Measurements from ENCODE around the gene SHISA9.

Gene SHISA9

GRCh38 chr16:12992066-12992465 lies 90.7 kb downstream of the SHISA9 start:
- no peak overlapping the region for H2AFZ ChIP-seq (ENCODE audit: low read depth, low read length)

GRCh38 chr16:12994402-12994801 lies 93.0 kb downstream of the SHISA9 start:
- H3K18ac ChIP-seq (ENCODE audit: low read depth in 1 of 2, low read length in 2 of 2) = no peak overlapping the region
- H3K9ac ChIP-seq (ENCODE audit: low read length) = no peak overlapping the region
- H2BK120ac ChIP-seq (ENCODE audit: low read depth, low read length) = no peak overlapping the region
- H3K4me2 ChIP-seq (ENCODE audit: low read length, poor library complexity, severe bottlenecking) = no peak overlapping the region
- 64% methylated on average over 4 of the region's 4 CpGs for WGBS
- no peak overlapping the region for H3K4me3 ChIP-seq (ENCODE audit: insufficient read depth in 1 of 2, low read depth in 1 of 2, low read length in 2 of 2)
- no peak overlapping the region for H2AK5ac ChIP-seq (ENCODE audit: low read length, severe bottlenecking)
- no peaks in the 10 kb centered on the region for H3K36me3 ChIP-seq (ENCODE audit: control insufficient read depth in 1 of 2, insufficient read depth in 2 of 2, low read depth in 1 of 2, low read length in 2 of 2)
- no peak overlapping the region for H3K27ac ChIP-seq (ENCODE audit: low read length, poor library complexity, severe bottlenecking)
- no peak overlapping the region for H2BK5ac ChIP-seq (ENCODE audit: low read depth, low read length, poor library complexity, severe bottlenecking)
- H3K4ac ChIP-seq (ENCODE audit: low read depth in 1 of 2, low read length in 2 of 2) = no peak overlapping the region
- no peak overlapping the region for H2AFZ ChIP-seq (ENCODE audit: low read depth, low read length)
- no peak overlapping the region for H3K14ac ChIP-seq (ENCODE audit: low read length in 2 of 2)
- H2BK15ac ChIP-seq (ENCODE audit: low read depth, poor library complexity, severe bottlenecking) = no peak overlapping the region
- H3K79me1 ChIP-seq (replicated peaks; ENCODE audit: low read length, poor library complexity, severe bottlenecking) = no peaks in the 10 kb centered on the region
- no peak overlapping the region for H3K23ac ChIP-seq (ENCODE audit: low read length in 2 of 2)
- no peak overlapping the region for H4K8ac ChIP-seq (ENCODE audit: low read length)
- H3K4me1 ChIP-seq (ENCODE audit: control insufficient read depth, insufficient read depth, low read depth, low read length) = no peaks in the 10 kb centered on the region
- DNase-seq = no peak
- H3K27me3 ChIP-seq (ENCODE audit: control insufficient read depth in 1 of 2, insufficient read depth in 1 of 2, low read length in 2 of 2) = no peaks in the 10 kb centered on the region
- no peak overlapping the region for H4K91ac ChIP-seq (ENCODE audit: low read length)
- H2BK12ac ChIP-seq (ENCODE audit: low read length in 2 of 2) = no peak overlapping the region
- H3K9me3 ChIP-seq (ENCODE audit: control insufficient read depth, low read length) = peaks cover 3% of the 10 kb centered on the region

More at GRCh38 chr16:12992066-12992465, 90.7 kb downstream of the SHISA9 start:
- peaks cover 3% of the 10 kb centered on the region for H3K9me3 ChIP-seq (ENCODE audit: control insufficient read depth, low read length)
- no peak overlapping the region for H3K18ac ChIP-seq (ENCODE audit: low read depth in 1 of 2, low read length in 2 of 2)
- no peak overlapping the region for H4K8ac ChIP-seq (ENCODE audit: low read length)
- WGBS = 88% methylated on average over 5 of the region's 5 CpGs
- H3K9ac ChIP-seq (ENCODE audit: low read length) = no peak overlapping the region
- no peaks in the 10 kb centered on the region for H3K27me3 ChIP-seq (ENCODE audit: control insufficient read depth in 1 of 2, insufficient read depth in 1 of 2, low read length in 2 of 2)
- no peak overlapping the region for H2BK15ac ChIP-seq (ENCODE audit: low read depth, poor library complexity, severe bottlenecking)
- no peak overlapping the region for H3K23ac ChIP-seq (ENCODE audit: low read length in 2 of 2)
- no peak overlapping the region for H2BK5ac ChIP-seq (ENCODE audit: low read depth, low read length, poor library complexity, severe bottlenecking)
- no peak overlapping the region for H2BK120ac ChIP-seq (ENCODE audit: low read depth, low read length)
- no peaks in the 10 kb centered on the region for H3K36me3 ChIP-seq (ENCODE audit: control insufficient read depth in 1 of 2, insufficient read depth in 2 of 2, low read depth in 1 of 2, low read length in 2 of 2)
- no peaks in the 10 kb centered on the region for H3K4me1 ChIP-seq (ENCODE audit: control insufficient read depth, insufficient read depth, low read depth, low read length)
- H4K91ac ChIP-seq (ENCODE audit: low read length) = no peak overlapping the region
- no peak overlapping the region for H3K4me3 ChIP-seq (ENCODE audit: insufficient read depth in 1 of 2, low read depth in 1 of 2, low read length in 2 of 2)
- H3K79me1 ChIP-seq (replicated peaks; ENCODE audit: low read length, poor library complexity, severe bottlenecking) = no peaks in the 10 kb centered on the region
- no peak overlapping the region for H2BK12ac ChIP-seq (ENCODE audit: low read length in 2 of 2)
- H3K14ac ChIP-seq (ENCODE audit: low read length in 2 of 2) = no peak overlapping the region
- DNase-seq = no peak
- no peak overlapping the region for H3K4ac ChIP-seq (ENCODE audit: low read depth in 1 of 2, low read length in 2 of 2)
- no peak overlapping the region for H3K27ac ChIP-seq (ENCODE audit: low read length, poor library complexity, severe bottlenecking)
- no peak overlapping the region for H2AK5ac ChIP-seq (ENCODE audit: low read length, severe bottlenecking)
- no peak overlapping the region for H3K4me2 ChIP-seq (ENCODE audit: low read length, poor library complexity, severe bottlenecking)

DNA sequence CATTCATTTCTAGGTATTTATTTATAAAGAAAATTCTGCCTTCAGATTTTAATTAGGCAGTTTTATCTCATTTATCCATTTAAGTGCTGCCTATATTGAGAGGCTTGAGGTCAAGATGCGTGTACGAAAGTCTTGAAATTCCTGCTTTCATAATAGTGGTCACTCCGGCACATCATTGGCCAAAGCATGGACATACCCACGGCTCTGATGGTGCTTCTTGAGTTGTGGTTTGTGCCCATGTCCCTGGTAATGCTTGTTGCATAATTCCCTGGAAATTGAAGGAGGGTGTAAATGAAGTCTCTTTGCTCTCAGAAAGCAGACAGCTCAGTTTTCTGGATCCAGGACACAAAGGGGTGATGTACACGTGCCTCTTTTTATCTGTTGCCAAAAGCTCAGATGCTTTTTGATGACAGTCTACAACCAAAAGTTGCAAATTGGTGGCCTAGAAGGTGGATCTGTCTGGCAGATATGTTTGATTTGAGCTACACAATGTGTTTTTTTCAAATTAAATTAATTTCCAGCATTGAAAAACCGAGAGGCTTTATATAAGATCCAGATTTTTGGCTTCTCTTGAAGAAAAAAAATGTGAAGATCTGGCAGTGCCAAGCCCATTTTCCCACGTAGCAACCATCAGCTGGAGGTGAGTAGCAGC lies 94.4 kb downstream of the SHISA9 start:
- H3K9me3 ChIP-seq (ENCODE audit: control insufficient read depth, low read length) = peaks cover 7% of the 10 kb centered on the region
- H2BK12ac ChIP-seq (ENCODE audit: low read length in 2 of 2) = no peak overlapping the region
- H3K27ac ChIP-seq (ENCODE audit: low read length, poor library complexity, severe bottlenecking) = no peak overlapping the region
- no peak overlapping the region for H3K4me2 ChIP-seq (ENCODE audit: low read length, poor library complexity, severe bottlenecking)
- H3K9ac ChIP-seq (ENCODE audit: low read length) = no peak overlapping the region
- H3K18ac ChIP-seq (ENCODE audit: low read depth in 1 of 2, low read length in 2 of 2) = no peak overlapping the region
- no peak overlapping the region for H4K8ac ChIP-seq (ENCODE audit: low read length)
- H3K27me3 ChIP-seq (ENCODE audit: control insufficient read depth in 1 of 2, insufficient read depth in 1 of 2, low read length in 2 of 2) = no peaks in the 10 kb centered on the region
- H2AFZ ChIP-seq (ENCODE audit: low read depth, low read length) = no peak overlapping the region
- no peak overlapping the region for H4K91ac ChIP-seq (ENCODE audit: low read length)
- 56% methylated on average over 7 of the region's 7 CpGs for WGBS
- no peak overlapping the region for H3K4me3 ChIP-seq (ENCODE audit: insufficient read depth in 1 of 2, low read depth in 1 of 2, low read length in 2 of 2)
- no peak overlapping the region for H3K4ac ChIP-seq (ENCODE audit: low read depth in 1 of 2, low read length in 2 of 2)
- no peak overlapping the region for H3K23ac ChIP-seq (ENCODE audit: low read length in 2 of 2)
- no peak overlapping the region for H2BK5ac ChIP-seq (ENCODE audit: low read depth, low read length, poor library complexity, severe bottlenecking)
- H3K4me1 ChIP-seq (ENCODE audit: control insufficient read depth, insufficient read depth, low read depth, low read length) = no peaks in the 10 kb centered on the region
- no peak overlapping the region for H3K14ac ChIP-seq (ENCODE audit: low read length in 2 of 2)
- no peaks in the 10 kb centered on the region for H3K36me3 ChIP-seq (ENCODE audit: control insufficient read depth in 1 of 2, insufficient read depth in 2 of 2, low read depth in 1 of 2, low read length in 2 of 2)
- no peak overlapping the region for H2BK120ac ChIP-seq (ENCODE audit: low read depth, low read length)
- no peak for DNase-seq
- no peak overlapping the region for H2BK15ac ChIP-seq (ENCODE audit: low read depth, poor library complexity, severe bottlenecking)
- no peaks in the 10 kb centered on the region for H3K79me1 ChIP-seq (replicated peaks; ENCODE audit: low read length, poor library complexity, severe bottlenecking)
- H2AK5ac ChIP-seq (ENCODE audit: low read length, severe bottlenecking) = no peak overlapping the region

- Histone ChIP-seq H4K91ac (ENCODE audit: low read length) (no peak overlapping the region), H2AK5ac (ENCODE audit: low read length, severe bottlenecking) (no peak overlapping the region), H3K23ac (ENCODE audit: low read length in 2 of 2) (no peak overlapping the region), H3K36me3 (ENCODE audit: control insufficient read depth in 1 of 2, insufficient read depth in 2 of 2, low read depth in 1 of 2, low read length in 2 of 2) (no peaks in the 10 kb centered on the region), H3K27me3 (ENCODE audit: control insufficient read depth in 1 of 2, insufficient read depth in 1 of 2, low read length in 2 of 2) (no peaks in the 10 kb centered on the region), H2AFZ (ENCODE audit: low read depth, low read length) (no peak overlapping the region), H2BK12ac (ENCODE audit: low read length in 2 of 2) (no peak overlapping the region), H3K4me3 (ENCODE audit: insufficient read depth in 1 of 2, low read depth in 1 of 2, low read length in 2 of 2) (no peak overlapping the region), H3K27ac (ENCODE audit: low read length, poor library complexity, severe bottlenecking) (no peak overlapping the region), H3K18ac (ENCODE audit: low read depth in 1 of 2, low read length in 2 of 2) (no peak overlapping the region), H3K79me1 (replicated peaks; ENCODE audit: low read length, poor library complexity, severe bottlenecking) (no peaks in the 10 kb centered on the region), H3K14ac (ENCODE audit: low read length in 2 of 2) (no peak overlapping the region), H4K8ac (ENCODE audit: low read length) (no peak overlapping the region), H3K4me1 (ENCODE audit: control insufficient read depth, insufficient read depth, low read depth, low read length) (no peaks in the 10 kb centered on the region), H3K4ac (ENCODE audit: low read depth in 1 of 2, low read length in 2 of 2) (no peak overlapping the region), H2BK15ac (ENCODE audit: low read depth, poor library complexity, severe bottlenecking) (no peak overlapping the region), H3K9ac (ENCODE audit: low read length) (no peak overlapping the region), H2BK120ac (ENCODE audit: low read depth, low read length) (no peak overlapping the region), H3K4me2 (ENCODE audit: low read length, poor library complexity, severe bottlenecking) (no peak overlapping the region), H3K9me3 (ENCODE audit: control insufficient read depth, low read length) (peaks cover 7% of the 10 kb centered on the region), H2BK5ac (ENCODE audit: low read depth, low read length, poor library complexity, severe bottlenecking) (no peak overlapping the region)
- no peak for DNase-seq
- 81% methylated on average over 6 of the region's 7 CpGs for WGBS
Measured at GRCh38 chr16:12998361-12999085, 97.1 kb downstream of the SHISA9 start.

Data from mesenchymal stem cell (in vitro differentiated cells and primary cell).